ENCODE measurements around the gene LHX3. TPM values are rescaled to one million over a fixed set of nuclear protein-coding genes. Genes with fewer than 3 reads are reported as not detected.

Gene LHX3
- total and polyA plus RNA-seq, 8 donors = not detected

DNA sequence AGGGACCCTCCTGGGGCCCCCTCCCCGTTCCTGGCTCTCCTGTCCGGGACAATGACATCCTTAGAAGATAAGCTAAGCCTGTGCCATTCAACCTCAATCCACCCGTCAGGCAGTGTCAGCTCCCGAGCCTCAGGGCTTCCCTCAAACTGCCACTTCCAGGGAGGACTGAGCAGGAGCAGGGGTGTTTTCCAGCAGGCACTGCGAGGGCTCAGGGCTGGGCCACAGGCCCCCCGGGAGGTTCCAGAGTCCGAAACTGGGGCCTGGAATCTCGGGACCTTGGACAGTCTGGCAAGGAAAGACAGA lies 26.2 kb downstream of the LHX3 start:
- 25 to 42% methylated on average over 8 of the region's 8 CpGs for WGBS, 2 donors
- Histone ChIP-seq H3K27ac (no peak overlapping the region), H3K27me3 (no peaks in the 10 kb centered on the region), H3K4me3 (no peak overlapping the region), H3K4me1 (no peaks in the 10 kb centered on the region), H3K36me3 (no peaks in the 10 kb centered on the region), H3K9me3 (no peaks in the 10 kb centered on the region)
- intact Hi-C loops (cut with DNase I) = loop anchor here in 2 of 3 donors (10.0 kb wide), 2 partner anchors 96 to 106 kb away; no protein-coding TSS in a partner anchor
- DNase-seq (no peak), FAIRE-seq (no peak), ATAC-seq (no peak)
- TF ChIP-seq, protein P1, sequence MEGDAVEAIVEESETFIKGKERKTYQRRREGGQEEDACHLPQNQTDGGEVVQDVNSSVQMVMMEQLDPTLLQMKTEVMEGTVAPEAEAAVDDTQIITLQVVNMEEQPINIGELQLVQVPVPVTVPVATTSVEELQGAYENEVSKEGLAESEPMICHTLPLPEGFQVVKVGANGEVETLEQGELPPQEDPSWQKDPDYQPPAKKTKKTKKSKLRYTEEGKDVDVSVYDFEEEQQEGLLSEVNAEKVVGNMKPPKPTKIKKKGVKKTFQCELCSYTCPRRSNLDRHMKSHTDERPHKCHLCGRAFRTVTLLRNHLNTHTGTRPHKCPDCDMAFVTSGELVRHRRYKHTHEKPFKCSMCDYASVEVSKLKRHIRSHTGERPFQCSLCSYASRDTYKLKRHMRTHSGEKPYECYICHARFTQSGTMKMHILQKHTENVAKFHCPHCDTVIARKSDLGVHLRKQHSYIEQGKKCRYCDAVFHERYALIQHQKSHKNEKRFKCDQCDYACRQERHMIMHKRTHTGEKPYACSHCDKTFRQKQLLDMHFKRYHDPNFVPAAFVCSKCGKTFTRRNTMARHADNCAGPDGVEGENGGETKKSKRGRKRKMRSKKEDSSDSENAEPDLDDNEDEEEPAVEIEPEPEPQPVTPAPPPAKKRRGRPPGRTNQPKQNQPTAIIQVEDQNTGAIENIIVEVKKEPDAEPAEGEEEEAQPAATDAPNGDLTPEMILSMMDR (IDR thresholded peaks at IDR 0.05) = no peak

GRCh38 chr9:136178061-136178772 lies 26.7 kb downstream of the LHX3 start:
- no peak for FAIRE-seq
- 68 to 81% methylated on average over 19 to 21 of the region's 21 CpGs for WGBS, 2 donors
- ATAC-seq = no peak
- TF ChIP-seq, protein P1 (IDR thresholded peaks at IDR 0.05) = no peak
- Histone ChIP-seq H3K27me3 (no peaks in the 10 kb centered on the region), H3K4me3 (no peak overlapping the region), H3K27ac (no peak overlapping the region), H3K4me1 (no peaks in the 10 kb centered on the region), H3K36me3 (no peaks in the 10 kb centered on the region), H3K9me3 (no peaks in the 10 kb centered on the region)
- intact Hi-C loops (cut with DNase I) = loop anchor here in 2 of 3 donors (10.0 kb wide), 2 partner anchors 97 to 107 kb away; no protein-coding TSS in a partner anchor
- DNase-seq = no peak

DNA sequence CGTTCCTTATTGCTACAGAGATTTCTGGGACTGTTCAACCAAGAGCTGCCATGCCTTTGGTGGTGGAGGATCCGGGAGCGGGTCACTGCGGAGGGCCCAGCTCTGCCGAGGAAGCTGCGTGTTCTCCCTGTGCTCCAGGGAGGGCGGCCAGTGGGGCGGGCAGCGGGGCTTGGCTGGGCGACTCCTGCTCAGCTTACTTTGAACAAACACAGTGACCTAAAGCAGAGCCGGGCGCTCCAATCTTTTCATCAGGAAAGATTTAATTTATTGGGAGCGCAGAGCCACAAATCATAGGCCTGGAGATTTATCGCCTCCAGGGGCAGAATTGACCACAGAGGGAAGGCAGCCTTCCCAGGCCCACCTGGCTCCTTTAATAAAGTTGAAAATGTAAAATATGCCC lies 27.7 kb downstream of the LHX3 start:
- H3K9me3 ChIP-seq = no peaks in the 10 kb centered on the region
- DNase-seq = peak in 1 of 6 donors; percentile 67
- FAIRE-seq = no peak
- 81 to 88% methylated on average over 14 of the region's 14 CpGs for WGBS, 2 donors
- ATAC-seq = no peak
- no peaks in the 10 kb centered on the region for H3K36me3 ChIP-seq
- H3K27ac ChIP-seq = no peak overlapping the region
- H3K27me3 ChIP-seq = no peaks in the 10 kb centered on the region
- TF ChIP-seq, protein P1 (IDR thresholded peaks at IDR 0.05) = no peak
- H3K4me1 ChIP-seq = no peaks in the 10 kb centered on the region
- no peak overlapping the region for H3K4me3 ChIP-seq
- intact Hi-C loops (cut with DNase I) = loop anchor here in 2 of 3 donors (10.0 kb wide), 2 partner anchors 98 to 108 kb away; no protein-coding TSS in a partner anchor

- no peak for FAIRE-seq
- no peaks in the 10 kb centered on the region for H3K27me3 ChIP-seq
- TF ChIP-seq, protein P1 (IDR thresholded peaks at IDR 0.05) = no peak
- no peaks in the 10 kb centered on the region for H3K9me3 ChIP-seq
- no peak overlapping the region for H3K27ac ChIP-seq
- intact Hi-C loops (cut with DNase I) = loop anchor here in 2 of 3 donors (10.0 kb wide), 2 partner anchors 99 to 109 kb away; no protein-coding TSS in a partner anchor
- no peaks in the 10 kb centered on the region for H3K4me1 ChIP-seq
- DNase-seq = no peak
- H3K36me3 ChIP-seq = no peaks in the 10 kb centered on the region
- 62 to 67% methylated on average over 12 of the region's 12 CpGs for WGBS, 2 donors
- H3K4me3 ChIP-seq = no peak overlapping the region
- ATAC-seq = no peak
These were observed 29.2 kb downstream of the LHX3 start for GRCh38 chr9:136175616-136176197.
